CD4-positive, alpha-beta T cell treated with Interleukin-15 for 4 hours (primary cell): ENCODE data around the gene LVRN.
"Not testable (repeated sequence)": the region's sequence is repeated elsewhere in the genome, so short reads cannot be mapped to it uniquely, and the experiment has no call there.

ENCODE experiments used
- DNase-seq: peaks from one replicate; pipeline ENCODE4 v3.0.0-alpha.2; 2020; ENCODE audit warnings: low spot score

LVRN gene, protein sequence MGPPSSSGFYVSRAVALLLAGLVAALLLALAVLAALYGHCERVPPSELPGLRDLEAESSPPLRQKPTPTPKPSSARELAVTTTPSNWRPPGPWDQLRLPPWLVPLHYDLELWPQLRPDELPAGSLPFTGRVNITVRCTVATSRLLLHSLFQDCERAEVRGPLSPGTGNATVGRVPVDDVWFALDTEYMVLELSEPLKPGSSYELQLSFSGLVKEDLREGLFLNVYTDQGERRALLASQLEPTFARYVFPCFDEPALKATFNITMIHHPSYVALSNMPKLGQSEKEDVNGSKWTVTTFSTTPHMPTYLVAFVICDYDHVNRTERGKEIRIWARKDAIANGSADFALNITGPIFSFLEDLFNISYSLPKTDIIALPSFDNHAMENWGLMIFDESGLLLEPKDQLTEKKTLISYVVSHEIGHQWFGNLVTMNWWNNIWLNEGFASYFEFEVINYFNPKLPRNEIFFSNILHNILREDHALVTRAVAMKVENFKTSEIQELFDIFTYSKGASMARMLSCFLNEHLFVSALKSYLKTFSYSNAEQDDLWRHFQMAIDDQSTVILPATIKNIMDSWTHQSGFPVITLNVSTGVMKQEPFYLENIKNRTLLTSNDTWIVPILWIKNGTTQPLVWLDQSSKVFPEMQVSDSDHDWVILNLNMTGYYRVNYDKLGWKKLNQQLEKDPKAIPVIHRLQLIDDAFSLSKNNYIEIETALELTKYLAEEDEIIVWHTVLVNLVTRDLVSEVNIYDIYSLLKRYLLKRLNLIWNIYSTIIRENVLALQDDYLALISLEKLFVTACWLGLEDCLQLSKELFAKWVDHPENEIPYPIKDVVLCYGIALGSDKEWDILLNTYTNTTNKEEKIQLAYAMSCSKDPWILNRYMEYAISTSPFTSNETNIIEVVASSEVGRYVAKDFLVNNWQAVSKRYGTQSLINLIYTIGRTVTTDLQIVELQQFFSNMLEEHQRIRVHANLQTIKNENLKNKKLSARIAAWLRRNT

DNA sequence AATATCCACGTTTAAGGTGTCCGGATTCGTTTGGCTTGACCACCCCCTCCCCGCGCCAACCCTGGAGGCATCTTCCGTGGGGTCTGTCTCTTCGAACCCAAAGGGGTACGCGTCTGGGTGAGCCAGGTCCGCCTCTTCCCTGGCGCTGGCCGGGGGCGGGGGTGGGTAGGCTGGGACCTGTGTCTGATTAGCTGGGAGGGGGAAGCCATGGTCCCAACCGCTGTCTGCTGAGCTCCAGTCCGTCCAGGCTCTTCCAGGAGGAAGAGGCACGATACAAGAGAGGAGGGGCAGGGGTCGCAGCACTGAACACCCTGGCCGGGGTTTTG, at the start of gene LVRN:
LVRN (plus strand) TSS at position 237 of the 326 bp plus-strand sequence. CDS start 143 bp downstream, outside the sequence.
- no peak for DNase-seq

- not testable (repeated sequence) for DNase-seq
Measured at GRCh38 chr5:115913623-115914400, 48.5 kb upstream of the LVRN start.

GRCh38 chr5:115920171-115920725, 42.0 kb upstream of the LVRN start:
- no peak for DNase-seq

- not testable (repeated sequence) for DNase-seq
Measured at GRCh38 chr5:115928578-115929407, 33.5 kb upstream of the LVRN start.

GRCh38 chr5:115930171-115930570, 32.1 kb upstream of the LVRN start:
- not testable (repeated sequence) for DNase-seq

DNA sequence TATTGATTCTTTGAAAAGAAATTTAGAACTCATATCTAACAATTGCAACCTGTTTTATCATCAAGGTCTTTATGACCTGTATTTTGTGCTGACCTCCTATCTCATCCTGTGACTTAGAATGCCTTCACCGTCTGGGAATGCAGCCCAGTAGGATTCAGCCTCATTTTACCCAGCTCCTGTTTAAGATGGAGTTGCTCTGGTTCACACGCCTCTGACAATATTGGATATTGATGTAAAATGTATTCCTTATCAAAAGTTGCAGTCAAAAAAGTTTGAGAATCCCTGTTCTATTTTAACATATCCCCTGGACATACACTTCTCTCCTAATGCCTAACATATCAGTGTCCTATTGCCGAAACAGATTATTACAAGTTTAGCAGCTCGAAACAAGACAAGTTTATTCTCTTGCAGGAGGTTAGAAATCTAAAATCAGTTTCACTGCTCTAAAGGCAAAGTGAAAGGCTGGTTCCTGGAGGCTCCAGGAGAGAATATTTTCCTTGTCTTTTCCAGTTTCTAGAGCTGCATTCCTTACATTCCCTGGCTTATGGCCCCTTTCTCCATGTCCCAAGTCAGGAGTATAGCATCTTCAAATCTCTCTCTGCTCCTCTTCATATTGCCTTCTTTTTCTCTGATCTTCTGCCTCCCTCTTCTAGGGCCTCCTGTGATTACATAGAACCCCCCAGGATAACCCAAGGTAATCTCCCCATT, 31.5 kb upstream of the LVRN start:
- DNase-seq = no peak

DNA sequence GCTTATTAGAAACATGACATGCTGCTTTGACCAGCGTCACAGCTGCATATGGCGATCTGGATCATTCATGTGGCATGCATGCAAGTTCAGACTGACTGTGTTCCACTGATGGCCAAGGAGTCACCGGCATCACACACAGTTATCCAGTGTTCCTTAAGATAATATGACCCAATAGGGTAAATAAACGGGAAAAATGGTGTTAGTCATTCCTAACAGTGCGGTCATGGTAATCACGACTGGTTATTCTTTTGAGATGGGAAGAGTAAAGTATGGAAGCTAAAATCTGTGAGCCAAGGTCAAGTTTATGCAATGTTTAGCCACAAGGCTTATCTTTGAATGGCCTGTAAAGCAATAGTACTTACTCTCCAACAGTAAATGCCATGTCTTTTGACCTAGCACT, 29.3 kb upstream of the LVRN start:
- no peak for DNase-seq

DNA sequence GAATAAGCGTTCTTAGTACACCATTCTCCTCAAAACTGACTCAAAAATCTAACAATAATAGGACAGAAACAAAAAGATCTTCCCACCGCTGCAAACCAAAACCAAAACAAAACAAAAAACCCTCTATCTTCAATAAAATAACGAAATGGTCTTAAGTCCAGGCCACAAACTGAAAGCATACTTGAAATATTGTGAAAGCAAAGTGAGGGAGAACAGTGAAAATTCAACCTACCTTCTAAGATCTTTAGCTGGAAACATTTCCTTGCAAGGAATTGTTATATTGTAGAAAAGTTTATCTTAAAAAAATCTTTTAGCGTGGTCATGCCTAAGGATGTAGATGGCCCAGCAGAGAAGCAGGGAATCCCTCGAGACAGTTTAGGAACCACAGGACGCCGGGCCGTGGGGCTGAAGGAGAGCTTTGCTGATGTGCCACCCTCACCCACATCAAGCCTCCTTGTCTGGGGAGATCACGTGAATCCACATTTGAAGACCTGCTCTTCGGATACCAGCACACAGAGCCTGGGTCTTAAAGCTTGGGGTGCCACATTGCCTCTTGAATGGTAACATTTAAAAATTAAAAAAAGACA, 27.8 kb upstream of the LVRN start:
- no peak for DNase-seq

DNA sequence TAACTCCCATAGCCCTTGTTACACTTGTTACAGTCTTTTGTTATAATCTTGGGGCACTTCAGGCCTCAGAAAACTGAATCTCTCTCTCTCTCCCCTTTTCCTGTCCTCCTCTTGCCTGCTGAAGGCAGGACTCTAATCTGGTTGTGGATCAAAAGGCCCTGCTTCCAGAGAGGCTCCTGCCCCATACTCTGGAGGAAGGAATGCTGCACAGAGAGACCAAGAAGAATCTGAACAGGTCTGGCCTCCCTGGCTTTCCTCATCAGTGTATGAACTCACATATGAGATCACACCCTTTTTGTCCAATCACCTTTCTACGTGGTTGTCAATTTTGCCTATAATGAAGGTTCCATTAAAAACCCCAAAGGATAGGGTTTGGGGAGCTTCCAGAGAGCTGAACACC, 26.2 kb upstream of the LVRN start:
- DNase-seq = no peak

DNA sequence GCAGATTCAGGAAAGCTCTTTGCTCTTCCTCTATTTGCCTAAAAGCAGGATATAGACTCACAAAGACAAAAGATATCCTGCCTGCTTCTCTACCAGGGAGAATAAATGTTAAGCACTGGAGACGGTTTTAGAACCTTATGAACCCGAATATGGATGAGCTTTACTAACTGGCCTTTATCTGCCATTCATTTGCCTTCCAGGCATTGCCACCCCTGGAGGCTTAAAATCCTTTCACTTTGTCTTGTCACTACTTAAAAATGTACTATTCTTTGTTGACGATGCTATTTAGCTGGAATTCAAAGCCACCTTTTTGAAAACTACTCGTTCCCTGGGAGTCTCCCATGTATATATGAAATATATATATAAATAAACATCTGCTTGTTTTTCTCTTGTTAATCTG, 23.2 kb upstream of the LVRN start:
- DNase-seq = no peak

DNA sequence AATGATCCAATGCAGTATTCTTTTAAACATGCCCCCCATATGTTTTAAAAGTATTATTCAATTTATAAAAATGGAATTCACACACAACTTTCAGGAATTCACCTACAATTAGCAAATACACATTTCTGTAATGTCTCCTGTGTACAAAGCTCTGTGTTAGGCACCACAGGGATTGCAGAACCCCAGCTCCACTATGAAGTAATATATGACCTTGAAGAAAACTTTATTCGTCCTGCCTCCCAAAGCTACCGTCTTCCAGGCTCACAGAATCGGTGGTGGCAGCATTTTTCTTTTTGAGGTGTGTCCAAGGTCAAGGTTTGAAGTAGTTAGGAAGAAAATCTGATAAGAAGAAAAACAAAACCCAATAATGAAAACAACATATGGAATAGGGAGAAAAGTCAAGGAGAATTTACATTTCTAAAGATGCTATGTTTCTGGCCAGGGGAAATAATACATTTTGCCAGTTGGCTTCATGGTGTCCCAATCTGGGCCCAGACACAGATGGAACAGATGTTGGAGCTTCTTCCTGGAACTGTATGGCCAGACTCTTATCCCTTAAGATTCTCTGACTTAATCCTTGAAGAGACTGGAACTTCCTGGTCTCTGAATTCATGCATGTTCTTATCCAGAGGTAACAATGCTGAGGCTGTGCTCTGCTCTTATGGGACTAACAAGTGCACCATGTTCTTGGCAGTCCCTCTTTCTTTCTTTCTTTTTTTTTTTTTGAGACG, 22.0 kb upstream of the LVRN start:
- DNase-seq = no peak

DNA sequence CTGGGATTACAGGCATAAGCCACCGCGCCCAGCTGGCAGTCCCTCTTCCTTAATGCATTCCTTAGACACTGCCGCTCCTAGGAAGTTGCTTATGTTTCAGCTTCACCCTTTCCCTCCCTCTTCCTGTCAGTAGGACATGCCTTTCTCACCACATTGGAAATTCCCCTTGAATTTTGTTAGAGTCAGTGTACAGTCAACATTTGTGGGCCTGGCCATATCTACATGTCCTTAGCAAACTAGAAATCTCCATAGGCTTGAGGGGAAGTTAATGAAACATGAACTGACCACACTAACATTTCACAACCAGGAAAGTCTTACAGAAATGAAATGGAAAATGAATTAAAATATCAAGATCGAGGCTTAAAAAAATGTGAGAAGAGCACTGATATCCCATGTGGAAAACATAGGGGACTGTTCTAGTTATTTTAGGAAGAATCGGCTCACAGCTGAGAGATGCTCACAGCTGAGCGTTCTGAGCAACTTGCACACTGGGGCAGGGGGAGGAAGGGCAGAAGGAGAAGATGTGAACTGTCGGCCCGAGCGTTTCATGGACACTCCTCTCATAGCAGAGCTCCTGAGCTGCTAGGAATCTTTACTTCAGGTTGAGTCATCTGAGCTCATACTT, 21.1 kb upstream of the LVRN start:
- no peak for DNase-seq

DNA sequence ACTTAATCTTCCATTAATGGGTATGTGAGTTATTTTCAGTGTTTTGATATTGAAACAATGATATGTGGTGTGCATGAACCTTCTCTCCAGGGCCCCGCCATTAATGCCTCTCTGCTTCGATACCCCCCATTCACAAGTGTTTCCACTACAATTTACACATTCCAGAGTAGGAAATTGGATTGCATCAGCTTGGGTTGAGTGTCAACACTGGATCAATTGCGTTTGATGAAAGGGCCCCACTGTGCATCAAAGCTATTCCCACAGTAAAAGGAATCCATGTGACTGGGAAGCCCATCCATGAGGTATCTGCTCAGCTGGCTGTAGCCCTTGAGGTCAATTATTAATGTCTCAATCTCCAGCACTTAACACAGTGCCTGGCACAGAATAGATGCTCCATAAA, 17.8 kb upstream of the LVRN start:
- no peak for DNase-seq

DNA sequence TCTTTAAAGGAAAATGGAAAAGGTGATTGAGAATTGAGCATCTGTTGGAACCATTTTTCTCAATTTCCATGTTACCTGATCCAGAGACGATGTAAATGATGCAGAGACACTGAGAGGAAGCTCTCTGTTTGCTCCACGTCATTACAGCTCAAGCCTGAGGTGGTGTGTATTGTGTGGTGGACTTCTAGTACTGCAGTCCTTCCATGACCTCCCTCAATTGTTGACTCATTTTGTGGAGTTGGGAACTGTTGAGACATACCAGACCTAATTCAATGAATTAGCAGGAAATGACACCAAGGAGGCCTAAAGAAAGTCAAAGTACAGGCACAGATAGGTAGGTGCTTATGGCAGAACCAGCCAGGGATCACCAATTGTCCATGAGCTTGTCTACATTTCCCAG, 15.6 kb upstream of the LVRN start:
- DNase-seq = no peak

DNA sequence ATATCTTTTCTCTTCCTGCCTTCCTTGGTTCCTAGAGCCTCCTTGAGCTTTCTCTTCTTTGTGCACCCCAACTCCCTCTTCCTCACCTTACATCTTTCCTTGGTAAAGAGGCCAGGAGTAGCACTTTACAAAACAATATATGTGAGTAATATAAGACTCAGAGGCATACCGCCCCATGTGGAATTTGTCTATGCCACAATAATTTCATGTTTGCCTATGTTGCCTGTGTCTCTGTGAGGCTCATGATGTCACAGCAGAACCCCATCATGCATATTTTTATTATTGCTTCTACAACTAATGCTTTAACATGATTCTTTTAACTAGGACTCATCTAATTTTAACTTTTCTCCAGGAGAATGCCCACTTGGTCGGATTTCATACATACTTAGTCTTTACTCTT, 15.0 kb upstream of the LVRN start:
- DNase-seq = no peak

DNA sequence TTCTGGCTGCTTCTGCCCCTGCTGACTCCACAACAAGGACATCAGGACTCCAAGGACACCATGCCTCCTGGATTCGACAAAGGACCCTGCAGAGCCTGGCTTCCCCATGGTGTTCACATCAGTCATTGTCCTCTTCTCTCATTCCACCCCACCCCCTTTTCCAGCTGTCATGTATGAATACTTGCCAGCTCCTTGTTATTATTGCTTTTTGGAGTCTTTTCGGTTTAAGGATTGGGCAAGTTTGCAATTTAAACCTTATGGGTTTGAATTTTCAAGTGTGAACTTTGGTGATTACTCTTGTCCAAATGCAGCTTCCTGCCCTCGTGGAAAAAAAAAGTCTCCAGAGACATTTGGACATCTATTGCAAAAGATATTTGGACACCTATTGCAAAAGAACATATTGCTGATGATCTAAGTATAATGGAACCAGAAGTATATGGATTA, 14.2 kb upstream of the LVRN start:
- no peak for DNase-seq

DNA sequence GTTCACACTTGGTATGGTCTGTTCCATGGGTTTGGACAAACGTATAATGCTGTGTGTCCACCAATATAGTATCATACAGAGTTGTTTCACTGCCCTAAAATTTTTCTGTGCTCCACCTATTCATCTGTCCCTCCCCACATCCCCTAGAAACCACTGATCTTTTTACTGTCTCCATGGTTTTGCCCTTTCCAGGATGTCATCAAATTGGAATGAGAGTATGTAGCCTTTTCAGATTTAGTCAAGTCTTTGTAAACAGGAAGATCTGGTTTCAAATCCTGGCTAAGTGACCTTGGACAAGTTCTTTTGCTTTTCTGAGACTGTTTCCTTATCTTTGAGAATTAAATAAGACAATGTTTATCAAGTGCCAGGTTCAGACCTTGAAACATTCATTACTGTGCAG, 13.2 kb upstream of the LVRN start:
- DNase-seq = no peak

- DNase-seq = no peak
Measured at GRCh38 chr5:115952588-115952987, 9.7 kb upstream of the LVRN start.

GRCh38 chr5:115954144-115954543, 8.1 kb upstream of the LVRN start:
- no peak for DNase-seq
